ENCODE data around the gene FAM53A.
"Not testable (repeated sequence)": the region's sequence is repeated elsewhere in the genome, so short reads cannot be mapped to it uniquely, and the experiment has no call there.

The FAM53A gene

DNA sequence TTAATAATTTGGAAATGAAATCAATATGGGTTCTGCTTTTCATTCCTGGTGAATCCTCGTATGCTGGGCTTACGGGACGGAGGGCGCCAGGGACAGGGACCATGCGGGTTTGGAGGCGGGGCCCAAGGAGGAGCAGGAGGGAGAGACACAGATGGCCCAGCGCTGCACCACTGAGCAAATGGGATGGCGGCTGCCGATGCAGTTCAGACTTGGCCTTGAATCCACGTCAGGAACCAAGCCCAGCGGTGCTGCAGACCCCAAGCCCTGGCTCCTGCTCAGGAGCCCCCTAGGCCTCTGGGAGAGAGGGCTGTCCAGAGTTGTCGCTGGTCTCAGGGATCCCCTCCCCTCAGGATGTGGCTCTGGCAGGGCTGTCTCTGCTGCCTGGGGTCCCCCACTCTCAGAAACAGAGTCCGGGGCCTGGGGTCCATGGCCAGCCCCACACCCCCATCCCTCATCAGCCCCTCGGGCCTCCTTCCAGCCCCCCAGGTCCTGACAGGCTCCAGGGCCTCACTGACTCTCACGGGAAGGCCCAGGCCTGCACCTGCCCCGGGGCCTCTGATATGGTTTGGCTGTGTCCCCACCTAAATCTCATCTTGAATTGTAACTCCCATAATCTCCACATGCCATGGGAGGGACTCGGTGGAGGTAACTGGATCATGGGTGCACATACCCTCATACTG, 75.2 kb downstream of the FAM53A start:
- H3K4me3 ChIP-seq (ENCODE audit: low read depth, low read length) = no peak overlapping the region

DNA sequence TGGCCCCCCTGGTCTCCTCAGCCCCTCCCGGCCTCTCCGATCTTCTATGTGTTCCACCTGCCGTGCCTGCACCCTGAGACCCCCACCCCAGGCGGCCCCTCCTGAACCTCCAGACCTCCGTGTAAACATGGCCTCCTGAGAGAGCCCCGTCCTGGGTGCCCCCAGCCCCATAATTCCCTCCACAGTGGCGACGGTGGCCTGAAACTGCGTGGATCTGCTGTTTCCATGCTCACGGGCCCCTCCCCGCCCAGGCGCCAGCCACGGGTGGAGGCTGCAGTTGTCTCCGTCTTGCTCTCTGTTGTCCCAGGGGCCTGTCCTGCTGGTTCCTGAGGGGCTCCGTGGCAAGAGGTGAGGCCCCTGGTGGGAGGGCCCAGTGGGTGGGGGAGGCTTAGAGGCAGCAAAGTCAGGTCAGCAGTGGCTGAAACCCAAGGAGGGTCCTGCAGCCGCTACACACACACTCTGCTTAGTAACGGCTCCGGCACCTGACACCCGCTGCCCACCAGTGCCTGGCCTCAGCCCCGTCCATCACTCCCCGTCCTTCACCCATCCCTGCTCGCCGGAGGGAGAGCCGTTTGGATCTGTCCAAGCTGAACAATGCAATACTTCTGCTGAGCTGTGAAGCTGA, 75.8 kb downstream of the FAM53A start:
- no peak overlapping the region for H3K4me3 ChIP-seq (ENCODE audit: low read depth, low read length)

DNA sequence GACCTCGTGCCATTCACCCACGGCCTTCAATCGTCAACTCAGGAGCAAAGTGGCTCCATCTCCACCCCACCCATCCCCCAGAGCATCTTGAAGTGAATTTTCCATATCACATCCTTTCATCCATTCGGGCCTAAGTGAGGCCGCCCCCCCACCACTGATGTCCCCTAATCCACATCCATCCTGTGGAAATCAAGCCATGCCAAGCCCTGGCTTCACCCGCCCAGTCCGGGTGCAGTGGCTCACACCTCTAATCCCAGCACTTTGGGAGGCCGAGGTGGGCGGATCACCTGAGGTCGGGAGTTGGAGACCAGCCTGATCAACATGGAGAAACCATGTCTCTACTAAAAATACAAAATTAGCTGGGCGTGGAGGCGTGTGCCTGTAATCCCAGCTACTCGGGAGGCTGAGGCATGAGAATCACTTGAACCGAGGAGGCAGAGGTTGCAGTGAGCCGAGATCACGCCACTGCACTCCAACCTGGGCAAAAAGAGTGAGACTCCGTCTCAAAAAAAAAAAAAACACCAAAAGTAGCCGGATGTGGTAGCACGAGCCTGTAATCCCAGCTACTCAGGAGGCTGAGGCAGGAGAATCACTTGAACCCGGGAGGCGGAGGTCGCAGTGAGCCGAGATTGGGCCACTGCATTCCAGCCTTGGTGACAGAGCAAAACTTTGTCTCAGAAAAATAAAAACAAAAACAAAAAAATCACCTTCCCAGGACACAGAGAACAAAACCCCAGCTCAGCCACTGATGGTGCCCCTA, 76.5 kb downstream of the FAM53A start:
- not testable (repeated sequence) for H3K4me3 ChIP-seq (ENCODE audit: low read depth, low read length)

DNA sequence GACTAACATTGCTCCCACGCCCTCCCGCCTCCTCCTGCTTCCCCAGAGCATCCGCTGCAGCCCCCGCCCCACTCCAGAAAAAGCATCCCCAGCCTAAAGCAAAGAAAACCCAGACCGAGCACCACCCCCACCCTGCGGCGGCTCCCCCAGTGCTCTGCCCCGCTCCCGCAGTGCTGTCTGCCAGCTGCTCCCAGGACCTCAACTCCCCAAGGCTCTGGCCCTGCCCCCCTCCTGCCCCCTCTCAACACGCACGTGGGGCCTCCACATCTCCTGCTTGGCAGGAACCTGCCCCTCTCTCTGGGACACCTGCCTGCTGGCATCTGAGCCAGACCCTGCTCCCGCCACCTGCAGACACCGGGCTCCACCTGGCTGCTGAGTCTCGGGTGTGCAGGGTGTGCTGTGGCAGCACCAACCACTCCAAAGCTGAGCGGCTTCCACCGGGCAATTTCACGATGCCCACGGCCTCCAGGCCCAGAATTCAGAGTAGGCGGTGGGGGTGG, 79.4 kb downstream of the FAM53A start:
- no peak overlapping the region for H3K4me3 ChIP-seq (ENCODE audit: low read depth, low read length)

DNA sequence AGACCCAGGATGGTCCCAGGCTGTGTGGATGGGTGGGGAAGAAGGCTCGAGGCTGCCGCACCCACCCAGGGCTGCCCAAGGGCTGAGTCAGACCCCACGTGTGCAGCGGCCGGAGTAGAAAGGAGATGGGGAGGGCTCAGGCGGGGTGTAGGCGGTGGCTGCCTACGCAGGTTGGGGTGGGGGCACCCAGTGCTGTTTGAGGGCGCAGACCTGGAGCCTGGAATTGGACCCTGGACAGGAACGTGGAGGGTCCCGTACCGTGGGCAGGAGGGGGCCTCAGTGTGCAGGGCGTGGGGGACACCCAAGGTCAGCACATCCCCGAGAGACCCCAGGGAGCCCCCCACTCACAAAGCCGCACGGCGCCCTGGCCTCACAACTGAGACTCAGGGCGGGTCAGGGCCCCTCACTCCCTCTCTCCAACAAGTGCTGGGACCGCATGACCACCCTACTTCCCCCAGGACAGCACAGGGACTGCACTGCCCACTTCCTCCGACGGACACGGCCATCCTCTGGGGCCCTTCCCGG, 79.9 kb downstream of the FAM53A start:
- no peak overlapping the region for H3K4me3 ChIP-seq (ENCODE audit: low read depth, low read length)

DNA sequence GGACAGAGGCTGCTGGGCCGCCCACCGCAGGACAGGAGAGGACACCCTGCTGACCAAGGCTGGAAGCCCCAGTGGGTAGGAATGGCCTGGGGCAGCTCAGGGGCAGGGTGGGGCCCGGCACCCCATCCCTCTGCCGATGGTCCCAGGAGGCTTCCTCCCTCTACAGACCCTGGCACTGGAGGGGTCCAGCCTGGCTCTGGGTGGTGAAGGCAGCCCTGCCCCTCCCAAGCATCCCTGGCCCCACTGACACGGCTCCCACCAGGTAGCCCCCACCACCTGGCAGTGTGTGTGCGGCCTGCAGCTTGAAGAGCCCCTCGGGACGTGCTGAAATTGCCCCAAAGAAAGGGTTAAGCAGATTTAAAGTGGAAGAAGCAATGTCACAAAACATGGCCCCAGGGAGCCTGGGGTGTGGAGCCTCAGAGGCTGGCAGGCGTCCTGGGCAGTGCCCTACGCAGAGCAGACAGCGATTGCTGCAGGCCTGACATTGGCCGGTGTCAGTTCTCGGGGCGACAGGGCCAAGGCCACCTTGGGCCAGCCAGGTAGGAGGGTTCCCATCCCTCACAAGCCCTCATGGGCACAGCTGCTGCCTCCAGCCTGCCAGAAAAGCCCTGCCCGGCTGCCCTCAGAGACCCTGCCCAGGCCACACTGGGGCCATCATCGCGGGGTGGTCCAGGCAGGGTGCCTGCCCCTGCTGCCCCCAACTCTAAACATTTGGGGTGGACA, 80.5 kb downstream of the FAM53A start:
- no peak overlapping the region for H3K4me3 ChIP-seq (ENCODE audit: low read depth, low read length)

DNA sequence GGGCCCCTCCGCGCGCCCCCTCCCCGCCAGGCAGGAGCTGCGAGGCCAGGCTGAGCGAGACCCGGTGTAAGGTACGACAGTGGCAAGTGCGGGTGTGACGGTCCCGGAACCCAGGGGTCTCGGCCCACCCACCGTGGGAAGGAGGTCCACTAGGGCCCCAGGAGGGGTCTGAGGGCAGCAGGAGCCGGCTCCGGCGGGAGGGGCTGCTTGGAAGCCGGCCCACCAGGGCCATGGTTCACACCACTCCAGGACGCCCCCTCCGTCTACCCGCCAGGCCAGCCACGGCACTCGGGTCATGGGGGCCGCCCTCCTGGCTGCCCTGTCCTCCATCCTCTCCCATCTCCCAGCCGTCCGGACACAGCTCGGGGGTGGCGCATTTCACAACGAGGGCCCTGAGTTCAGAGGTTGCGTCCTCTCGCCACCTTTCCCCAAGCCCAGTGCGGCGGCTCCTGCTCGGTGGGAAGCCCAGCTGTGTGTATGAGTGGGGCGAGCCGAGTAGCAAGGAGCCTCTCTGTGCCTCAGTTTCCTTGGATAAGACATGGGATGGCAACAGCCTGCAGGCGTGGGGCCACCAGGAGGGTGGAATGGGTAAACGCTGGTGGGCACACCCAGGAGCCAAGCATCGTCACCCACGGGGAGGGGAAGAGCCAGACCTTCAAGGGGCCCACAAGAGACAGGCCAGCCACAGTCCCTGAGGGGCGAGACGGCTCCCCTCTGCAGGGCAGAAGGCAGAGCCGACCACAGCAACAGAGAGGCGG, 81.3 kb downstream of the FAM53A start:
- H3K4me3 ChIP-seq (ENCODE audit: low read depth, low read length) = no peak overlapping the region

DNA sequence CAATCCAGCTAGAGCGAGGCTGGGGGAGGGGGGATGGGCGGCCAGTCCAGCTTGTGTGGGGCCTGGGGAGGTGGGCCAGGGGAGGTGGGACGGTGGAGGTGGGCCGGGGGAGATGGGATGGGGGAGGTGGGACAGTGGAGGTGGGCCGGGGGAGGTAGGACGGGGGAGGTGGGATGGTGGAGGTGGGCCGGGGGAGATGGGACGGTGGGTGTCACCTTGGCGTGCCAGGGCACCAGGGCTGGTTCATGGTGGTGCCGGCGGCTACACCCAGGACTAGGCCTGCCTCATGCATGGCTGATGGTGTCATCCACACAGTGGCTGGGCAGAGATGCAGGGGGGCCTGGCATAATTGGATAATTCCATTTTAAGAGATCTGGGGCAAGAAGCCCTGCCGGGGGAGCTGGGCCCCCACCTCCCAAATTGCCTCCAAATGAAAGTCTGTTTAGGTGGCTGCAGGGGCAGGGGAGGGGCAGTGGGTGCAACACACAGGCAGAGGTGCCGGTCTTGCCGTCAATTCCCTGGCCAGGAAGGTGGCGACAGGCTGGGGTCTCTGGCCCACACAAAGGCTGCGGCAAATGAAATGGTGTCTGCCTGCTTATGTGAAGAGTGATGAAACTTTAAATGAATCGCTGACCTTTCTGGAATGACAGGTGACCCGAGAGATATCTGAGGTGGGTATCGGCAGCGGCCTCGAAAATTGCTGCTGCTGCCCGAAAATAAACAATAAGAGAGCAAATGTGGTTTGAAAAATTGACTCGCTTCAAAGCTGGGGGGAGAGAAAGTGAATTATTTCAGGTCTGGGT, 82.1 kb downstream of the FAM53A start:
- no peak overlapping the region for H3K4me3 ChIP-seq (ENCODE audit: low read depth, low read length)

DNA sequence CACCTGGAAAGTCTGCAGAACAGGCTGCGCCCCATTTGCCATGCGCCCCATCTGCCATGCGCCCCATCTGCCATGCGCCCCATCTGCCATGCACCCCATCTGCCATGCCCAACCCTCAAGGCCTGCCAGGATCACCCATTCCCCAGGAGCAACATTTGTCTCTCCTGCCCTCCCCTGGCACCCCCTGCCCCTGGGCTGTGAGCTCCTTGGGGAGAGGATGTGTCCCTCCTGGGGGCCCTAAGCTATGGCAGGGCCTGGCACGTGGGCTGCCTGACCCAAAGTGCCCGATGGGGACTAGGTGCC, 82.6 kb downstream of the FAM53A start:
- H3K4me3 ChIP-seq (ENCODE audit: low read depth, low read length) = no peak overlapping the region

DNA sequence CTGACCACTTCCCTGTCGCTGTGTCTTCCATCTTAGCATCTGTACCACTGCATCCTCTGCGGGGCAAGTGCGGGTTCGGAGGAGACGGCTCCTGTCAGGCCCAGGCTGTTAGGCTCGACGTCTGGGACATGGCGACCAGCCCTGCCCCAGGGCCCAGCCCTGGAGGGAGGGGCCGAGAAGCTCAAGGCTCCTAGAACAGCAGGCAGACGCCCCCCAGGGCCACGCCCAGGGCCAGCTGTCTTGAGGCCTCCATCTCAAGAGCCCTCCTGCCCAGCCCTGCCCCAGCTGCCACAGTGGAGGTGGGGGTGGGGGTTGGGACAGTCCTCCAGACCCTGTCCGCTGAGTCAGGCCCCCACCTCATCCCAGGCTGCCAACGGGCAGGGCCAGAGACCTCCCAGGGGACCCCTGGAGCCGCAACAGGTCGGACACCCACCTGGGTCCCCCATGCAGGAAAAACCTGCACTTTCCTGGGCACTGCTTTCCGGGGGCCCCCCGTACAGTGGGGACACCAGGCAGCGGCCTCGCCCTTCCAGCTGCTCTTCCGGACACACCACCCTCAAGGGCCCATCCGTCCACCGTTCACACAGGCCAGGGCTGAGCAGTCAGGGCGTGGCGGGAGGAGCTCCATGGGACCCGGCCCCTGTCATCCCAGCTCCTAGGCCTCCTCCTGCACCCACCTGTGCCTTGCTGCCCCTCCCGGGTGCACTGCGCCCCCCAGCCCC, 83.1 kb downstream of the FAM53A start:
- H3K4me3 ChIP-seq (ENCODE audit: low read depth, low read length) = no peak overlapping the region

DNA sequence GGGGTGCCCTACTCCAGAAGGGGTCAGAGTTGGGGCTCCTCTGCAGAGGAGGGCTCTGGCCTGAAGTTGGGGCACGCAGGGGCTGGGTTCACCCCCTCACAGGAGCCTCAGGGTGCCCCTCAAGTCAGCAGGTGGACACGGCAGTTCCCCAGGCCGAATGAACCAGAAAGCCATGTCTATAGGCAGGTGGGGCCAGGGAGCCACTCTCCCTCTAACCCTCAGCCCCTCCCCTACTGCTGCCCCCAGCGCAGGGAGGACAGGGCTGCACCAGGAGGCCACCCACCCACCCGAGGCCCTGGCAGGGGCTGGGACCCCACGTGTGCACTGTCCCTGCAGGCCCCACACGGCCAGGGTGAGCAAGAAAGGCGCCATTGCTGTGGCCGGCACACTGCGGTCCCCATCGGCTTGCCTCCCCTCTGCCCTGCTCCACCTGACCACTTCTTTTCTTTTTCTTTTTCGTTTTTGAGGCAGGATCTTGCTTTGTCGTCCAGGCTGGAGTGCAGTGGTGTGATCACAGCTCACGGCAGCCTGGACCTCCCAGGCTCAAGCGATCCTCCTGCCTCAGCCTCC, 83.8 kb downstream of the FAM53A start:
- H3K4me3 ChIP-seq (ENCODE audit: low read depth, low read length) = no peak overlapping the region

DNA sequence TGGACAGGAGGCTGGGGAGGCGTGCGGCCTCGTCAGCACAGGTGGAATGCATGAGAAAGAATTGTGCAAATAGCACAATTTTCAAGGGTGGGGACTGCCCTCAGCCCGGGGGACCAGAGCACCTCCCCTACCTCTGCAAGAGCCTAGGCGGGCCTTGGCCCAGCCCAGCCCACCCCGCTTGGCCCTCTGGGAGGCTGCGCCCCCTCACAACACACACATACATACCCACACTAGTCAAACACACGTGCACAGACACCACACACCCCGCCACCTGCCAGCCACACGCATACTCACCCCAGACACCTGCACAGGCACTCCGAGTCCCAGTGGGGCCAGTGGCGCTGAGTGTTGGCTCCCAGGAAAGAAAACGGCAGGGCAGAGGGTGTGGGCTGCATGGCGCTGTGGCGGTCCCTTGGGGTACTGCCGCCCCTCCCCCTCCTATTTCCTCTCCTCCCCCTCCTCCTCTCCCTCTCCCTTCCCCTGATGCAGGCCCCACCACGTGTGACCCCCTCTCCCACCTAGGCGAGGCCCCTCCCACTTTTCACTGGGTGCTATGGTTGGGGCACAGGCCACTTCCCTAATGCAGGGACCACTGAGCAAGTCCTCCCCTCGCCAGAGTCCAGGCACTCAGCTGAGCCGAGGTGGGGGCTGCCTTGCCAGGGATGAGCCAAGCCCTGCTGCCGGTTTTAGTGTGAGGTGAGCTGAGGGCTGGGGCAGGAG, 84.5 kb downstream of the FAM53A start:
- H3K4me3 ChIP-seq (ENCODE audit: low read depth, low read length) = no peak overlapping the region

DNA sequence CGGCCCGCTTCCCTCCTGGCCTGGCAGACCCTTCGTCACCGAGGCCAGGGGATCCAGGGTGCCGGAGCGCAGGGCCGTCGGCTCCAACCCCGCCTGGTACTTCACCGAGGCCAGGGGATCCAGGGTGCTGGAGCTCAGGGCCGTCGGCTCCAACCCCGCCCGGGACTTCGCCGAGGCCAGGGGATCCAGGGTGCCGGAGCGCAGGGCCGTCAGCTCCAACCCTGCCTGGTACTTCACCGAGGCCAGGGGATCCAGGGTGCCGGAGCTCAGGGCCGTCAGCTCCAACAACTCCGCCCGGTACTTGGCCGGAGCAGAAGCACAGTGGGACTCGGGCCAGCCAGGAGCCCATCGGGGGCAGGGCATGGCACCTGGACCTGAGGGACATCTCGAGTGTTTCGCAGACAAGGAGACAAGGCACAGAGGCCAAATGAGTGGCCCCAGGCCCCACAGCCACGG, 85.1 kb downstream of the FAM53A start:
- H3K4me3 ChIP-seq (ENCODE audit: low read depth, low read length) = no peak overlapping the region

DNA sequence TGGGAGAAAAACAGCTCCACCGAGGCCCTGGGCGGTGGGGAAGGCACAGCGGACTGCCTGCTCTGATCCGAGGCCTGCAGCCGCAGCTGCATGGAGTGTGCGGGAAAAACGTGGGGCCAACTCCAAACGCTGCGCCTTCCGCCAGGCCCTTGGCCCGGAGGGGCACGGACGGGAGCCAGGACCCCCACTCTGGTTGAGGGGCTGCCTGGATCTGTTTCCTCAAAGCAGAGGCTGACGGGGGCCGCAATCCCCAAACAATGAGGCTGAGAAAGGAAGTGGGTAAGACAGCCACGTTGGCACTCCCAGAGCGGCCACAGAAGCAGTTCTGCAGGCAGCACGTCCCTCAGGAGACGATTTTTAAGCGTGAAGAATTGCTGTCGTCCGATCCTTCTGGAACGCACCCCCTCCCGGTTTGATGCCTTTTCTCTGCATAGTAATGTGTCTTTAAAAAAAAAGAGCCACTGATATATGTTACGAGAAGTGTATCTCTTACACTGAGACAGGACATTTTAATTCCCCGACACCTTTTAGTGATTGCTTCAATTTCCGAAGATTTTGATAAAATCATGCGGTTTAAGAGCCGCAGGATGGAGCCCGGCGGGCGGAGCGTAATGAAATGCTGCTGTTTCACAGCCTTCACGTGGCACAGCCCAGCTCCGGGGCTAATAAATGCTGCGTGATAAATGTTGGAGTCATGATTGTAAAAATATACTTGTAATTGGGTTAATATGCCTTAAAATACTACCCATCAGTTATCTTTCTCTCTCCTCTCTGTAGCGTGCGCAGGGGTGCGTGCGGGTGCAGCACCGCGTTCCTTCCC, 85.7 kb downstream of the FAM53A start:
- no peak overlapping the region for H3K4me3 ChIP-seq (ENCODE audit: low read depth, low read length)

DNA sequence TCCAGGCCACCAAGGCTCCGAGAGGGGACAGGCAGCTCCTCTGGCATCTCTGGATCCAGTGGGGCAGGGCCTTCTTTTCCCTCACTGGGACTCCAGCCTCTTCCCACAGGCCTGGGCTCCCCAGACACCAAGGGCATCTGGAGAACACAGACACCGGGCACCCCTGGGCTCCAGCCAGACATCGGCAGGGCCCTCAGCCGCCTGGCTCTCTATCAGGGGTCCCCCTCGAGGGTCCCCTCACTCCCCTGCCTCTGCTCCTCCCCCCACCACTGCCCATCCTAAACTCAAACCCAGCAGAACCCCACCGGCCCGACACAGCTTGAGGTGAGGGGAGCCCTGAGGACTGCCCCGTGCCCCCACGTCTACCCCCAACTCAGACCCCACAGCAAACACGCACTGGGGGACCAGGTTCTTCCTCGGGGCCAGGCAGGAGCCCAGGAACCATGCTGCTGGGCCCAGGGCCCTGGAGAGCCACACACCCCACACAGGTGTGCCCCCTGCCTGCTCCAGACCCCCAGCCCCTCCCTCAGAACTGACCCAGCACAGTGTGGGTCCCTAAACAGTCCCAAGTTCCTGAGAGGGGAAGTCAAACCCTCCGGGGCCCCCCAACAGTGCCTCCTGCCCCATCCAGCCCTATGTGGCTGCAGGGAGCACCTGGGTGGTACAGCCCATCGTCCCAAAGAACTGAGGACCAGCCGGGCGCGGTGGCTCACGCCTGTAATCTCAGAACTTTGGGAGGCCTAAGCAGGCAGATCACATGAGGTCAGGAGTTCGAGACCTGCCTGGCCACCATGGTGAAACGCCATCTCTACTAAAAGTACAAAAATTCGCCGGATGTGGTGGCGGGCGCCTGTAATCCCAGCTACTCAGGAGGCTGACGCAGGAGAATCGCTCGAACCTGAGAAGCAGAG, 86.8 kb downstream of the FAM53A start:
- no peak overlapping the region for H3K4me3 ChIP-seq (ENCODE audit: low read depth, low read length)

DNA sequence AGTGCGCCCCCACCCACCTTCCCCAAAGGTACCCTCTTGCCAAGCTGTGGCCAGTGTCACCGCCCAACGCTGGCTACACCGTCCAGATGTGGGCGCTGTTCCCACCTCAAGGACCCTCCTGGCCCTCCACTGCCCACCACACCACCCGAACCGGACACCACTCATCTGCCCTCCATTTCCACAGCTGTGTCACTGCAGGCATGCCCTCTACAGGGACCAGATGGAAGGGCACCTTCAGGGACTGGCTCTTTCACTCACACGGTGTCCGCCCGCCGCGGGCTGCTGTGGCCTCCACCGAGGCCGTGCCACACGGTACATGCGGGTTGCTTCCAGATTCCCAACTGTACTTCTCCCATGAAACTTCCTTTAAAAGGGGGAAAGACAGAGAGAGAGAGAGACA, 87.7 kb downstream of the FAM53A start:
- no peak overlapping the region for H3K4me3 ChIP-seq (ENCODE audit: low read depth, low read length)
